Renal cortical epithelial cell (primary cell): ENCODE measurements around the gene CST9. TPM values are rescaled to one million over a fixed set of nuclear protein-coding genes. Genes with fewer than 3 reads are reported as not detected.
"Not testable (repeated sequence)": the region's sequence is repeated elsewhere in the genome, so short reads cannot be mapped to it uniquely, and the experiment has no call there.

Experiments
- DNase-seq: peaks from one replicate; pipeline ENCODE4 v3.0.0-alpha.2; 2011; ENCODE audit warnings: low read depth
- total RNA-seq: library from RNA; depleted of rRNA; stranded (reverse); fragments of >200 nt; gene quantifications from 2 replicates; pipeline ENCODE4 v1.2.3, GENCODE V29; 2014

Gene CST9
- total RNA-seq, 1 donor from 2014 or later, result not detected

DNA sequence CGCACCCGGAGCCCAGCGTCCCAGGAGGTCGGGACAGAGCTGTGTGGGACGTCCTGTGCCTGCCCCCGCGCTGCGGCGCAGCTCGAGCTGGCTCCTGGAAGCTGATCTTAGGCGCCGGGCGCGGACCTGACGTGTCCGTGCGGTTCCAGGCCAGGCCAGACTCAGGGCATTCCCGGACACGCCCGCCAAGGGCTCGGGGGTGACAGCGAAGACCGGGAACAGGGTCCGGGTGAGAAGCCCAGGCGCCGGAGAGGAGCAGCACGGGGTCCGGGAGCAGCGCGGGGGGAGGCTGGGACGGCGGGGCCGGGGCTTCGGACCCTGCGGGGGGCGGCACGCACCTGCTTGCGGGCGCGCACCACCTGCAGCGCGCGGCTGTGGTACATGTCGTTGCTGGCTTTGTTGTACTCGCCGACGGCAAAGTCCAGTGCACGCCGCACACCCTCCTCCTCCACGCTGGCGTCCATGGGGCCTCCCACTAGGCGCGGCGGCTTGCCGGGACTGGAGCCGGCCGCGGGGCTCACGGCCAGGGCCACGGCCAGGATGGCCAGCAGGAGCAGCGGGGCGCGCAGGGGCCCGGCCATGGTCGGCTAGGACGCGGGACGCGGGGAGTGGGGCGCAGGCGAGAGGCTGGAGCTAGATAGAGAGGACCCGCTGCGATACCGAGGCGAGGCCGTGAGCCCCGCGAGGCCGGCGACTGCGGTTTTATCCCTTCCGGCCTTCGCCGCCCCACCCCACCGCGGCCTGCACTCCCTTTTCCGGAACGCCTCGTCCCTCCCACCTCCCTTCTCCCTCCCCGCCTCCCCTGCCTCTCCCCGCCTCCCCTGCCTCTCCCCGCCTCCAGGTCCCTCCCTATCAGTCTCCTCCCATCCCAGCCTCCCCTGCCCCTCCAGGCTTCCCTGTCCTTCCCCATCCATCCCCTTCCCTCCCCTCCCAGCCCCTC is 31.8 kb upstream of the CST9 start, which contains the start of gene CST3:
CST3 (minus strand) TSS at position 674 of the 940 bp plus-strand sequence; CDS start at position 581, 93 bp downstream.
- DNase-seq, result peak; percentile 60

GRCh38 chr20:23636908-23637281 is 31.2 kb upstream of the CST9 start:
- no peak for DNase-seq

DNA sequence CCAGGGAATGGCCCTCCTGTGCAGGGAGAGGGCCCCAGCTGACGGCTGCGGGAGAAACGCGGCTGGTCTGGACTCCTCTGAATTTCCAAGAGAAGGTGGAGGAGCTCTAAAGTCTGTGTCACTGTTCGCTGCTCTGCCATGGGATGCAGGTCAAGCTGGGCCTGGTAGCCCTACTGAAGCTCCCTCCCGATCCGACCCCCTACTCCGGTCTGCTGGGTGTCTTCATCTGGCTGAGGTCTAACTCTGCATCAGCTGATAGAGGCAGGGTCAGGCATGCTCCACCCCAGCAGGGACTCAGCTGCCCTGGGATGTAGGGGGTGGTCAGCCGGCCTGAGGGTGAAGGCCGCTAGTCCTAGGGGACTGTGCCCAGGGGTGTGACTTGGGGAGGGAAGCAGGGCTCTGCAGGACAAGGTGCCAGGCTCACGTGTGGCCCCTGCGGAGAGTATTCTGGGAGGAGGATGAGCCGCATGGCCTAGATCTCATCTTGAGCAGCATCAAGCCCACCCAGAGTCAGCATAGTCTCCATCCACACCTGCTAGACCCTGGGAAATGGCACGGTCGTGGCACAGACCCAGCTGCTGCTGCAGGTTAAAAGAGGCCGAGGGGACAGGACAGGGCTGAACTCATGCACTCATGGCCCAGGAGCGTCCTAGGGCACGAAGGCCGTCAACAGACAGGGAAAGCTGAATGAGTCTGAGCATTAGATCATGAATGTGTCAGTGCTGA is 30.6 kb upstream of the CST9 start:
- no peak for DNase-seq

DNA sequence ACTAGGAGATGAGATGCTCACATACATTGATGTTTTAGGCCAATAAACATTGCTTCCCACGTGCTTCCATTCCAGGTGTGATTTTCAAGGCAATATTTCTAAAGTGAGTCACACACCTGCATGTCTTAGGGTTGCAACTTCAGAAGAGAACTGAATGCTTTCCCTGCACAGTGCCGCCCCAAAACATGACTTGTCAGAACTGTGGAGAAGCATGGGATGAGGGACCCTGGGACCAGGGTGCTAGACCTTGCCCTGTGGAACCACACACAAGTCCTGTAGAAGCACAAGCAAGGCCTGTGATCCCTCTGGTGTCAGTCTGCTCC is 30.0 kb upstream of the CST9 start:
- DNase-seq, result not testable (repeated sequence)

- peak; percentile 41 for DNase-seq
Observed at GRCh38 chr20:23634985-23635767, 29.5 kb upstream of the CST9 start.

DNA sequence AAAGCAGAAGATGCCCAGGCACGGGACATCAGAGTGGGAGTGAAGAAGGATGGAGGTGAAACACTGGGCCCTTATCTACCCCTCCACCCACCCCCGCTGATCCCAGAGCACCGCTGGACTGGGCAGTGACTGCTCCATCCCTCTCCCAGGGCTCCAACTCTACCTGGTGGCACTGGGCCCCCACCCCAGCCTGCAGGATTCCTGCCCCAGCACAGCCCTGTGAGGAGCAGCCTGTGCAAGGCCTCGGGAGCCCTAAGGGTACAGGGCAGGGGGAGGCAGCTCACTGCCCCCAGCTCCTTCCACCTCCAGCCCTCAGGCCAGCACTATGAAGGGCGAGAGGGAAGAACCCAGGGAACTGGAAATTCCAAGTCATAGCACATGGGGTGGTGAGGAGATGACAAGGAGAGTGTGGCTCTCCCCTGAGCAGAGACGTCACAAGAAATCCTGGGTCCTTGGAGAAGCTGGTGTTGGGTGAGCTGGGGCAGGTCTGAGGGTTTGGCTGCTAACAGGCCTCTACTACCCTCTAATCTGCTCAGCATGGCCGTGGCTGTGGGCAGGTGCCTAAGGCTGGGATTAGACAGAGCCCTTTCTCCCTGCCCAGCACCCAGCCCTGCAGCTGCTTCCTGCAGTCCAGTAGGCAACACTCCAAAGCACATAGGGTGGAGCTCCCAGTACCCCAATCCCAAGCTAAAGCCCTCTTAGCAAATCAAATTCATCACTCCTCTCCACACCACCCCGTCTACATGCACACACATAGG is 28.5 kb upstream of the CST9 start:
- no peak for DNase-seq

DNA sequence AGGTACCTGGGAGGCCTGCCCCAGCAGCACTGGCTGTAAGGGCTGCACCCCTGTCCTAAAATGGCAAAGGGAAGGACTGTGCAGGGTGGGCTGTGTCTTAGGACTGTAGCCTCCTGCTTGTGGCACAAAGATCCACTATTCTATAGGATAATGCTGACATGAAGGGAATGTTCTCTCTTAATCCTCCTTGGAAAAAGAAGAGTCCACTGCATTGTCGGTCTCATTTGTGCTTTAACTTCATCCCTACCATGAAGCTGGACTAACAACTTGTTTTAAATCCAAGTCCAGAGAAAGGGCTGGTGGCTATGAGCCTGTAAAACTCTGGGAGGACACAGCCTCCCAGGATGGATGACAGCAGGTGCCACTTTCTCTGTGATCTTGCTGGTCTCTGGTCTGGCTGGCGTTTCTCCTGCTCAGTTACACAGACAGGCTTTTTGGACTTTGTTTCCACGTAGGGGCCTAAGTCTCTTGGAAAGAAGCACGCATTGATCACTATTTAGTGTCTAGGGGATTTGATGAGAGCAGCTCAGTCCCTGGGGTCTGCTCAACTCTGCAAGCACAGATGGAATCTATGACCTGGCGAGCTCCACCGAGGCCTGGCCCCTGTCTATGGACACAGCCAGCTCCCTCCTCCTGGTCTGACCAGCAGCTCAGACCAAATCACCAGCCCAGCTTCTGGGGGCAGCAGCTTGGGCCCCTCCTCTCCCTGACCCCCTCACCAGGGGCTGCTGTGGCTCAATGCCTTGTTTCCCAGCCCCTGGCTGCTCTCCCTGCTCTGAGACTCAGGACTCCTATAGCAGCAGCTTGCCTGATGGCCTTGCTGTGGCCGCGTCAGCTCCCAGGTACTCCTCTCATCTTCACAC is 27.2 kb upstream of the CST9 start:
- no peak for DNase-seq

GRCh38 chr20:23631981-23632710 is 26.4 kb upstream of the CST9 start:
- no peak for DNase-seq

GRCh38 chr20:23631226-23631822 is 25.6 kb upstream of the CST9 start:
- no peak for DNase-seq

DNA sequence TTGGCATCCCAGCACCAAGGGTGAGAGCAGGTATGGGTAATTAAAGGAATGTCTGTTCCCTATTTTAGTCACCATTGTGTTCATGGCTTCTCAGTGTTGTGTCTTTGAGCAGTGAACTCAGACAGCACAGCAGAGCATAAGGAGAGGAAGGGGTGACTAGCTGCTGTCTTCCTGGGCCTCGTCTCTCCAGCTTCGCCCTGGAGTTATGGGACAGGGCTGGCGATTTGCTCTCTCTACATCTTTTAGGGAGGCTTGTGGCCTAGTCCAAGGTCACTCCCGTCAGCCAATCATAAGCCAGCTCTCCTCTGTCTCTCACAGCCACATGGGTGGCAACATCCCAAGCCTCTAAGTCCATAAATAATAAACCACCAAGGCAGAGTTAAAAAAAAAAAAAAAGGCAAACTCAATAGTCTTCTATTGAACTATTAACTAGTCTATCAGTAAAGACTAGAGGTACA is 24.7 kb upstream of the CST9 start:
- no peak for DNase-seq

DNA sequence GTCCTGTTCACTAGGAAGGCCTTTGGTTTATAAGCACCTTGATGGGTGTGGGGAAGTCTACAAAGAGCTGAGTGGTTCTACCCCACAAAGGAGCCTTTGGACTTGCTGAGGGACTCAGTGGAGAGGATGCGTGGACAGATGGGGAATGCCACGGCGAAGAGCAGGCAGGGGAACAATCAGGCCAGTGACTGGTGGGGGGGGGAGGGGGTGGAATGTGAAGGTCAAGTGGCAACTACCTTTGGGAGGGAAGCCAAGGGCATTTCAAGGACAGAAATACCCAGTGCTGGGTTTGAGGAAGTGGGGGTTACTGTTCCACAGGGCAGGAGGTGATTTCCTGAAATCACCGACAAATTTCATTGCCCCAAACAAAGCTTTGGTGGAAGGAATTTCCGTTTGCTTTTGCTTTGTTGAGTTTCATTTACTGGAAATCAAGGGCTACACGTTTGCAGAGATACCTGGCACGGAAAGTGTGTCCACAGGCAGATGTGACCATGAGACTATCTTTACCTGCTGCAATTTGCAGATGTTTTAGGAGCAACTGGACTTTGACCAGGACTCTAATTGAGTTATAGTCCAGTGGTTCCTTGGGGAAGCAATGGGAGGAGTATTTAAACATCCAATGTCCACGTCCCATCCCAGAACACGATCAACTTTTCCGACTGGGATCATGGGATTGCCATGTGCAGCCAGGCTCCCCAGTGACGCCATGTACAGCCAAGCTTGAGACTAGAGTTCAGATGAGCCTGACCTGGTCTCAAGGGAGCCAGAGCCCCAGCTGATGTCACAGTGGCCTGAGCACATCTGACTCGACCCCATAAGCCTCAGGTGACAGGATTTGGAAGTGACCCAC is 24.1 kb upstream of the CST9 start:
- DNase-seq, result no peak

- DNase-seq, result peak; percentile 99
Observed at GRCh38 chr20:23629017-23629541, 23.4 kb upstream of the CST9 start.

DNA sequence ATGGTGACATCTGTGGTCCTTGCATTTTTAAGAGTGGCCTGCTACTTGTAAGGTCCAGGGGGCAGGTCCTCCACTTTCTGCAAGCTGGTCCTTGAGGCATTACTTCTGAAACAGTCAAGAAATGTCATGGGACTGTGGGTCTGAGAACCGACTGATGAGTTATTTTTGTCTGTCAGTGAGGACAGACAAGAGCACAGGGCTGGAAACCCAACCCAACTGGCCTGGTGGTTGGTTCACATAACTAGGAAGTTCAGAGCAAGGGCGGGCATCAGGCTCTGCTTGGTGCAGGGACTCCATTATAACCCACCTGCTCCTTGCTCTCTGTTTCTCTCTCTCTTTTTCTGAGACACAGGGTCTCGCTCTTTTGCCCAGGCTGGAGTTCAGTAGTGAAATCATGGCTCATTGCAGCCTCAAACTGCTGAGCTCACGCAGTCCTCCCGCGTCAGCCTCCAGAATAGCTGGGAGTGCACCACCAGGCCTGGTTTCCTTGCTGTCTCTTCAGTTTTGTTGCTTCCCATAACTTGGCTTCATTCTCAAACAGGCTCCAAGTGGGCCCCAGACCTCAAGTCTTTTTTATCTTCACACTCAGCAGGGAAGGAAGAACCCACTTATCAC is 22.8 kb upstream of the CST9 start:
- DNase-seq, result no peak

- DNase-seq, result peak; percentile 57
Observed at GRCh38 chr20:23627501-23627900, 21.8 kb upstream of the CST9 start.

GRCh38 chr20:23626040-23626620 is 20.4 kb upstream of the CST9 start:
- peak; percentile 86 for DNase-seq

DNA sequence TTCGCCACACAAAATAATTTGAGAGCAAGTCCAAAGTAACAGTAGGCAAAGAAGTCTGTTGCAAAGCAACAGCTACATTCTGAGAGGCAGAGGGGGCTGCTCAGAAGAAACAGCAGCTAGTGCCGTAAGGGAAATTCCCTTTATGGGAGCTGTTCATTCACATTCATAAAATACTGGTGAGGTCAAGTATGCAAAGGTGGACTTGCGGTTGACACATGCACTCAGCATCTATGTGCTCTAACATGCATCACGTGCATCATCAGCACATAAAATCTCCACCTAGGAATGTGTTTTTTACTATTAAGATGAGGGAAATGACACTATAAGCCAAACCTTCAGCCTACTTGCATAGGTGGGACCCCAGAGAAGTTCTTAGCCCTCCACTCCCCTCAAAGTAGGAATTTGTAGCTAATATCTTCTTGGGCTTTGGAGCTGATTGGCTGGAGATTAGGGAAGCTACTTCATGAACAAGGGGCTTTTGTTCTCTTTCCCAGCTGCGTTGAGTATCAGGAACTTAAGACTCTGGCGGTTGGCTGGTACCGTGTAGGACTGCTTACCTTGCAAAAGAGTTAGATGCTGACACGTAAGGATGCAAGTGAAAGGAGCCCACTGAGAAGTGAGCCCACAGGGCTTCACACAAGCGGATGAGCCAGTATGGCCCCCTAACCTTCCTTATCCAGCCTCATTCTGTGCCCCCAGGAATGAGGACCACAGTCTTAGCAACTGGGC is 19.7 kb upstream of the CST9 start:
- peak; percentile 25 for DNase-seq

DNA sequence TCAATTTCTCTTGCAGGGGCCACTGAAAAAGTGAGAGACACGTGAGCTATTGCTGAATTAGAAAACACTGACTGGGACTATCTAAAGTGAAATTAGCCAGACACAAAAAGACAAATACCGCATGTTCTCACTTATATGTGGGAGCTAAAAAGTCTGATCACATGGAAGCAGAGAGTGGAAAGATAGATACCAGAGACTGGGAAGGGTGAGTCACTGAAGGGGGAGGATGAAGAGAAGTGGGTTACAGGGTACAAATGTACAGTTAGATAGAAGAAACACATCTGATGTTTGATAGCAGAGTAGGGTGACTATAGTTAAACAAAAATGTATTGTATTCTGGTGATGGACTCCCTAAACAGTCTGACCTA is 18.6 kb upstream of the CST9 start:
- no peak for DNase-seq
